HUES64 (cell line): ENCODE data around the gene GMNC. TPM values are rescaled to one million over a fixed set of nuclear protein-coding genes. Genes with fewer than 3 reads are reported as not detected.
"Not testable (repeated sequence)": the region's sequence is repeated elsewhere in the genome, so short reads cannot be mapped to it uniquely, and the experiment has no call there.

Experiments used
- H3K27ac ChIP-seq: 2 replicates; pipeline ENCODE4 v1.7.0; 2013; ENCODE audit warnings: low read depth, low read length, inconsistent platforms
- H3K27me3 ChIP-seq: 2 replicates; pipeline ENCODE4 v1.6.1; 2013; ENCODE audit warnings: mild to moderate bottlenecking, low read length; ENCODE audit not compliant: insufficient read depth
- H3K36me3 ChIP-seq: 2 replicates; pipeline ENCODE4 v1.6.1; 2013; ENCODE audit warnings: mild to moderate bottlenecking, low read length; ENCODE audit not compliant: insufficient read depth
- H3K4me1 ChIP-seq: 2 replicates; pipeline ENCODE4 v1.6.1; 2013; ENCODE audit warnings: mild to moderate bottlenecking, low read length, moderate library complexity; ENCODE audit not compliant: insufficient read depth
- H3K4me3 ChIP-seq: 2 replicates; pipeline ENCODE4 v1.5.1; 2013; ENCODE audit warnings: mild to moderate bottlenecking, low read length, moderate library complexity
- H3K9ac ChIP-seq: 2 replicates; pipeline ENCODE4 v1.6.1; 2013; ENCODE audit warnings: mild to moderate bottlenecking, low read depth, low read length
- H3K9me3 ChIP-seq: 2 replicates; pipeline ENCODE4 v1.6.1; 2013; ENCODE audit warnings: low read depth, low read length; ENCODE audit not compliant: insufficient read depth
- WGBS: fragments of 150-250, 120-280 bp; methylation state at CpG from one replicate; pipeline ENCODE4 v1.1.7; 2013; ENCODE audit warnings: missing lambda C conversion rate; 5-methylcytosine and 5-hydroxymethylcytosine counted together
- polyA plus RNA-seq, 2 experiments: library from polyadenylated mRNA; stranded (reverse); fragments of 50-300 nt; gene quantifications; one replicate each; pipeline ENCODE4 v1.2.3, GENCODE V29; 2013

The GMNC gene
- polyA plus RNA-seq (2013, experiment 1 of 2): not detected
- 0.13 TPM for polyA plus RNA-seq (2013, experiment 2 of 2)

GRCh38 chr3:190862209-190863118, at the start of gene GMNC:
GMNC (minus strand) TSS chr3:190862694; CDS start chr3:190862615, 79 bp downstream.
- WGBS: 1% methylated on average over 58 of the region's 58 CpGs
- H3K27me3 ChIP-seq: peaks cover 63% of the 10 kb centered on the region

DNA sequence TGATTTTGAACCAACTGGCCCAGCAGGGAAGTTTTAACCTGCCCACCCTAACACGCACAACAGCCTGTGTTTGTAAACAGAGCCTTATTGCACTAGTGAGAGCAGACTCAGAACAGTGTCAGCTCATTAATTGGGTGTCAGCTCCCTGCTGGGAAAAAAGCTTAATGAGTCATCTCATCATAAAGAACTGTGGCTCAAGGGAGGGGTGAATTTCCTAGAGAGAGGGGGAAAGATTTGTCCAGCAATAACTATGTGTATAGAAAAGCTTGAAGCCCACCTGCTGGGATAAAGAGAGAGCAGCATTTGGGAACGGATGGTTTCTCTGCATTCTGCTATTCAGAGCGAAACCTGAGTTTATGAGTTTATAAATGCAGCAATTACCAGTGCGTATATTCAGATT, 48.9 kb upstream of the GMNC start:
- peaks cover 18% of the 10 kb centered on the region; the same call in 1 of the 2 replicates for H3K4me1 ChIP-seq
- no peaks in the 10 kb centered on the region for H3K36me3 ChIP-seq
- no peak overlapping the region for H3K4me3 ChIP-seq
- H3K9me3 ChIP-seq: 0 out of 2 replicates have a peak, but pooled peaks cover under 1% of the 10 kb centered on the region
- no peaks in the 10 kb centered on the region for H3K27me3 ChIP-seq
- WGBS: 35% methylated on average over 3 of the region's 4 CpGs
- no peak overlapping the region for H3K27ac ChIP-seq
- no peak overlapping the region for H3K9ac ChIP-seq

More at GRCh38 chr3:190862209-190863118, at the start of gene GMNC:
- Histone ChIP-seq H3K9me3 (no peaks in the 10 kb centered on the region), H3K27ac (no peak within 1 kb of the TSS), H3K4me3 (peak within 1 kb of the TSS; percentile 75), H3K9ac (peak within 1 kb of the TSS; percentile 5; the same call in 1 of the 2 replicates), H3K36me3 (no peaks in the 10 kb centered on the region), H3K4me1 (no peaks in the 10 kb centered on the region)

- no peak overlapping the region for H3K27ac ChIP-seq
- H3K9ac ChIP-seq: no peak overlapping the region
- H3K27me3 ChIP-seq: no peaks in the 10 kb centered on the region
- WGBS: 100% methylated on average over 8 of the region's 9 CpGs
- peaks cover 10% of the 10 kb centered on the region; the same call in 1 of the 2 replicates for H3K9me3 ChIP-seq
- no peak overlapping the region for H3K4me3 ChIP-seq
- H3K4me1 ChIP-seq: peaks cover 18% of the 10 kb centered on the region; the same call in 1 of the 2 replicates
- H3K36me3 ChIP-seq: no peaks in the 10 kb centered on the region
Observed at GRCh38 chr3:190909908-190910307, 47.4 kb upstream of the GMNC start.

DNA sequence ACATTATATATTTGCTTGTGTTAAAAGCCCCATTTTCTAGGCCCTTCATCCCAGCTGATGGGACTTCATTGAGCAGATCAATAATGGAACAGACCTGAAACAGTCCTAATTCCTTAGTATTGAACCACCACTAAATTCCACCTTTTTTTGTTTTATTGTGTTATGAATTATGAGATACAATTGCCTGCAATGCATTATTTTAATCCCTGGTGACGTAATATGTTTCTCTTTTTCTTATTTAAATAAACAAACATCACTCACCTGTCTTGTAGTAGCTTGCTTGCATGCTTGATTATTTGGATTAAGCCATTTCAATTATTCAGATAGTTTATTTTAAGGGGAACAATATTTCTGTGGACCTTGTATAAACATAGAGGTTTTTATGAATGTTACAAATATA, 40.7 kb upstream of the GMNC start:
- no peaks in the 10 kb centered on the region for H3K27me3 ChIP-seq
- H3K4me1 ChIP-seq: no peaks in the 10 kb centered on the region
- H3K36me3 ChIP-seq: no peaks in the 10 kb centered on the region
- peaks cover 26% of the 10 kb centered on the region for H3K9me3 ChIP-seq
- WGBS: no CpG with 5 or more reads among the region's 1 CpG
- no peak overlapping the region for H3K27ac ChIP-seq
- no peak overlapping the region for H3K9ac ChIP-seq
- H3K4me3 ChIP-seq: no peak overlapping the region

DNA sequence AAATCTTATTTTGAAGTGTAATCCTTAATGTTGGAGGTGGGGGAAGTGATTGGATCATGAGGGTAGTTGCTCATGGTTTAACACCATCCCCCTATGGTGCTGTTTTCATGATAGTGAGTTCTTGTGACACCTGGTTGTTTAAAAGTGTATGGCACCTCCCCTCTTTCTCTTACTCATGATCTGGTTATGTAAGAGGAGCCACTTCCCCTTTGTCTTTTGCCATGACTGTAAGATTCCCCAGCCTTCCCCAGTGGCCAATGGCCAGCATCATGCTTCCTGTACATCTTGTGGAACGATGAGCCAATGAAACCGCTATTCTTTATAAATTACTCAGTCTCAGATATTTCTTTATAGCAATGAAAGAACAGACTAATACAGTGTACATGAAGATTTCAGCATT, 39.8 kb upstream of the GMNC start:
- Histone ChIP-seq H3K27me3 (no peaks in the 10 kb centered on the region), H3K9ac (no peak overlapping the region), H3K36me3 (no peaks in the 10 kb centered on the region), H3K4me1 (no peaks in the 10 kb centered on the region), H3K9me3 (peaks cover 26% of the 10 kb centered on the region), H3K27ac (no peak overlapping the region), H3K4me3 (no peak overlapping the region)
- 0% methylated on average over 1 of the region's 2 CpGs for WGBS

DNA sequence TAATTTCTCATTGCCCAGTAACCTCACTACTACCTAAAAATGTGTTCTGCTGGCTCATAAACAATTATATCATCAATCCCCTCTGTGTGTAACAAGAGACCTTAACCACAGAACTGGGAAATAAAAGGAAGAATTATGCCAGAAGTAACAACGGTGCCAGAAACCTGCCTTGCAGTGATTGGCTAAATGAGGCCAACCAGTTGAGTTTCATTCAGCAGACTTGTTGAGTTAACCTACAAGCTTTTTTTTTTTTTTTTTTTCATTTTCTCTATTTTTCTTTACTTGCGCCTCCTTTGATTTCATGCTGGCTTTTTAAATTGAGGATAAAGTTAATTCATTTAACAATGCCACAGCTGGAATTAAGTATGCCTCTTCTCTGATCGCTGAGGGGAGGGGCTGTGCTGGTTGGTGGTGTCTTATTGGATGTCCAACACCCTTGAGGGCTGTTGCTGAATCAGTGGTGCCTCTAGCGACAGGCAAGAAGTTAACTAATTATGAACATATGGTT, 30.0 kb upstream of the GMNC start:
- H3K9ac ChIP-seq: no peak overlapping the region

GRCh38 chr3:190886945-190887344, 24.5 kb upstream of the GMNC start:
- no peaks in the 10 kb centered on the region for H3K27me3 ChIP-seq
- H3K4me1 ChIP-seq: no peaks in the 10 kb centered on the region
- no peak overlapping the region for H3K27ac ChIP-seq
- H3K9ac ChIP-seq: no peak overlapping the region
- H3K9me3 ChIP-seq: no peaks in the 10 kb centered on the region
- no peak overlapping the region for H3K4me3 ChIP-seq
- WGBS: 87% methylated on average over 5 of the region's 5 CpGs
- H3K36me3 ChIP-seq: no peaks in the 10 kb centered on the region

More for the DNA sequence above, 30.0 kb upstream of the GMNC start:
- Histone ChIP-seq H3K9me3 (peaks cover 11% of the 10 kb centered on the region), H3K36me3 (no peaks in the 10 kb centered on the region), H3K27ac (no peak overlapping the region), H3K4me3 (no peak overlapping the region), H3K4me1 (no peaks in the 10 kb centered on the region), H3K27me3 (no peaks in the 10 kb centered on the region)
- WGBS: 92% methylated on average over 4 of the region's 4 CpGs

GRCh38 chr3:190883973-190884832, 21.7 kb upstream of the GMNC start:
- H3K4me3 ChIP-seq: no peak overlapping the region
- no peak overlapping the region for H3K27ac ChIP-seq
- H3K9me3 ChIP-seq: no peaks in the 10 kb centered on the region
- no peaks in the 10 kb centered on the region for H3K27me3 ChIP-seq
- WGBS: 44% methylated on average over 4 of the region's 7 CpGs
- no peak overlapping the region for H3K9ac ChIP-seq
- no peaks in the 10 kb centered on the region for H3K4me1 ChIP-seq
- H3K36me3 ChIP-seq: no peaks in the 10 kb centered on the region

DNA sequence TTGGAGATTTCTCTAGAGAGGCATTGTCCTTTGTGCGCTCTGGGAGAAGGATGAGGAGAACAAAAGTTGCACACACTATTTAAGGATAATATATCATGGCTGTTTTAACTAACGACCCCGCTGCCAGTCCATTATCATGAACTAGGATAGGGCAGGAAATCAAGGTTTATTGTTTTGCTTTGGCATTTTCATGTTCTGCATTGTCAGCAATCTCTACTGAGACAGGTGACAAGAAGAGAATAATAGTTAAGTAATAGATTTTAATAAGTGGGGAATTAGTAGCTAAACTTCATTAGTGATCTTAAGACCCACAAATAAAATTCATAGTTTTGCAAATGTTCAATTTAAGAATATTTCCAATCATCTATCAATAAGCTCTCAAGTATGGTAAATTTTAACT, 20.6 kb upstream of the GMNC start:
- Histone ChIP-seq H3K9me3 (no peaks in the 10 kb centered on the region), H3K9ac (no peak overlapping the region), H3K27ac (no peak overlapping the region), H3K4me1 (no peaks in the 10 kb centered on the region), H3K4me3 (no peak overlapping the region), H3K36me3 (no peaks in the 10 kb centered on the region), H3K27me3 (no peaks in the 10 kb centered on the region)
- 93% methylated on average over 3 of the region's 3 CpGs for WGBS

GRCh38 chr3:190877925-190878324, 15.4 kb upstream of the GMNC start:
- Histone ChIP-seq H3K9ac (no peak overlapping the region), H3K4me1 (no peaks in the 10 kb centered on the region), H3K27me3 (no peaks in the 10 kb centered on the region), H3K27ac (no peak overlapping the region), H3K4me3 (no peak overlapping the region), H3K36me3 (no peaks in the 10 kb centered on the region), H3K9me3 (no peaks in the 10 kb centered on the region)
- WGBS: 86% methylated on average over 17 of the region's 17 CpGs

GRCh38 chr3:190876433-190876832, 13.9 kb upstream of the GMNC start:
- H3K9me3 ChIP-seq, H3K4me1 ChIP-seq, H3K36me3 ChIP-seq, H3K4me3 ChIP-seq, H3K27me3 ChIP-seq, H3K9ac ChIP-seq, H3K27ac ChIP-seq: not testable (repeated sequence)
- 96% methylated on average over 4 of the region's 7 CpGs for WGBS
